Endodermal cell (in vitro differentiated cells): ENCODE measurements around the gene ATP8B1. TPM values are rescaled to one million over a fixed set of nuclear protein-coding genes. Genes with fewer than 3 reads are reported as not detected.

ENCODE experiments used
- DNase-seq: peaks from one replicate; pipeline ENCODE4 v3.0.0-alpha.2; 2017
- H3K27ac ChIP-seq: 2 replicates; pipeline ENCODE4 v1.5.1; 2013; ENCODE audit warnings: mild to moderate bottlenecking, low read depth, low read length, moderate library complexity
- H3K27me3 ChIP-seq: 2 replicates; pipeline ENCODE4 v1.6.1; 2013; ENCODE audit warnings: mild to moderate bottlenecking, low read length, moderate library complexity; ENCODE audit not compliant: insufficient read depth, control insufficient read depth, poor library complexity, severe bottlenecking
- H3K36me3 ChIP-seq: 2 replicates; pipeline ENCODE4 v1.7.0; 2013; ENCODE audit warnings: mild to moderate bottlenecking, low read length, moderate library complexity; ENCODE audit not compliant: control insufficient read depth, insufficient read depth
- H3K4me1 ChIP-seq: one replicate; pipeline ENCODE4 v1.7.0; 2013; ENCODE audit warnings: low read length; ENCODE audit not compliant: control insufficient read depth, insufficient read depth
- H3K4me3 ChIP-seq: 2 replicates; pipeline ENCODE4 v1.5.1; 2013; ENCODE audit warnings: mild to moderate bottlenecking, low read length, moderate library complexity
- H3K9ac ChIP-seq: 2 replicates; pipeline ENCODE4 v1.6.1; 2013; ENCODE audit warnings: mild to moderate bottlenecking, low read length, moderate library complexity; ENCODE audit not compliant: poor library complexity, severe bottlenecking; ENCODE audit errors: extremely low read depth
- H3K9me3 ChIP-seq: 2 replicates; pipeline ENCODE4 v1.6.1; 2013; ENCODE audit warnings: mild to moderate bottlenecking, low read length, moderate library complexity; ENCODE audit not compliant: control insufficient read depth
- H3K27ac Mint-ChIP-seq: 2 replicates; pipeline ENCODE4 v1.8.0; 2020; ENCODE audit warnings: mixed read lengths
- H3K27me3 Mint-ChIP-seq: 2 replicates; pipeline ENCODE4 v1.8.0; 2021; ENCODE audit warnings: mild to moderate bottlenecking, mixed read lengths; ENCODE audit not compliant: insufficient read depth
- H3K36me3 Mint-ChIP-seq: 2 replicates; pipeline ENCODE4 v1.8.0; 2020; ENCODE audit warnings: low read depth, mixed read lengths
- H3K4me1 Mint-ChIP-seq: 2 replicates; pipeline ENCODE4 v1.8.0; 2020; ENCODE audit warnings: mixed read lengths
- H3K4me3 Mint-ChIP-seq: 2 replicates; pipeline ENCODE4 v1.8.0; 2020; ENCODE audit warnings: mild to moderate bottlenecking, moderate library complexity, mixed read lengths
- H3K9me3 Mint-ChIP-seq: 2 replicates; pipeline ENCODE4 v1.8.0; 2020; ENCODE audit warnings: mild to moderate bottlenecking, mixed read lengths
- WGBS, 2 experiments: methylation state at CpG; one replicate each; pipeline versions ENCODE4 v1.1.5 to v1.1.7; 2013; ENCODE audit warnings: missing lambda C conversion rate in 2 of 2, mixed read lengths in 1 of 2; ENCODE audit not compliant: insufficient coverage in 1 of 2, insufficient read length in 1 of 2; 5-methylcytosine and 5-hydroxymethylcytosine counted together
- total RNA-seq, 2 donors: library from RNA; stranded (reverse); fragmentation: NEBNext Ultra II Directional in 1 of 2; extraction: Animal tissue kit (Norgen Biotek cat#: 25700) in 1 of 2; gene quantifications; 2 replicates in 1 of 2; 3 replicates in 1 of 2; pipeline ENCODE4 v1.2.1, GENCODE V29; 2021
- TF ChIP-seq, protein P1 (sequence below): fragments of 200-600 bp; sonication (generic); conservative IDR thresholded peaks from 2 replicates; pipeline ENCODE4 v1.5.0; 2021; ENCODE audit warnings: antibody characterized with exemption, mild to moderate bottlenecking

The ATP8B1 gene
- total RNA-seq, 2 donors from 2014 or later: 1.7 to 13.5 TPM

DNA sequence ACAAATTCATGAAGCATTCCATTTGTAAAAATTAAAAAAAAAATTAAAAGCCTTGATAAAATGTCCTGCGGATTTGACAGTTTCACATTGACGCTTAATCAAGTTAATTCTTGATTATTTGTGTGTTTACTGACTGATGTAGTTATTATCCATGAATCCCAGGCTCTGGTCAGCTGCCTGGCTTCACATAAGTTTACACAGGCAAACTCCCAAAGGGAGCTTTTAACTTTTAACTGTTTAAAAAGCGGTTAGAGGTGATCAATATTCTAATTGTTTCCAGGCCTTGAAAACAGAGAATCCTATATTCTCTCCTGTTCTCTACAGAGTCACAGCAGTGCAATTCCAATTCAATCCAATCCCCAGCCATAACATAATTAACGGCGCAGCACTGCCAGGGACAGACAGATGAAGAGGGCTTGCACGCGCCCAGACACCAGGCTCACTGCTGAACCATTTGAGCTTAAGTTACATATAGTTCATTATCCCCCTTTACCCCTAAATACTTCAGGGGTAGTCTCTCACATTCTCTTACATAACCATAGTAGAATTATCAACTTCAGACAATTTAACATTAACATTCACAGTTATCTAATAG lies 47.5 kb downstream of the ATP8B1 start:
- Histone ChIP-seq H3K27me3 (no peaks in the 10 kb centered on the region), H3K4me1 (no peaks in the 10 kb centered on the region), H3K9ac (no peak overlapping the region), H3K9me3 (no peaks in the 10 kb centered on the region), H3K27ac (no peak overlapping the region), H3K4me3 (no peak overlapping the region), H3K36me3 (no peaks in the 10 kb centered on the region)
- H3K36me3 Mint-ChIP-seq: peaks cover 28% of the 10 kb centered on the region
- no peaks in the 10 kb centered on the region for H3K27me3 Mint-ChIP-seq
- TF ChIP-seq, protein P1, sequence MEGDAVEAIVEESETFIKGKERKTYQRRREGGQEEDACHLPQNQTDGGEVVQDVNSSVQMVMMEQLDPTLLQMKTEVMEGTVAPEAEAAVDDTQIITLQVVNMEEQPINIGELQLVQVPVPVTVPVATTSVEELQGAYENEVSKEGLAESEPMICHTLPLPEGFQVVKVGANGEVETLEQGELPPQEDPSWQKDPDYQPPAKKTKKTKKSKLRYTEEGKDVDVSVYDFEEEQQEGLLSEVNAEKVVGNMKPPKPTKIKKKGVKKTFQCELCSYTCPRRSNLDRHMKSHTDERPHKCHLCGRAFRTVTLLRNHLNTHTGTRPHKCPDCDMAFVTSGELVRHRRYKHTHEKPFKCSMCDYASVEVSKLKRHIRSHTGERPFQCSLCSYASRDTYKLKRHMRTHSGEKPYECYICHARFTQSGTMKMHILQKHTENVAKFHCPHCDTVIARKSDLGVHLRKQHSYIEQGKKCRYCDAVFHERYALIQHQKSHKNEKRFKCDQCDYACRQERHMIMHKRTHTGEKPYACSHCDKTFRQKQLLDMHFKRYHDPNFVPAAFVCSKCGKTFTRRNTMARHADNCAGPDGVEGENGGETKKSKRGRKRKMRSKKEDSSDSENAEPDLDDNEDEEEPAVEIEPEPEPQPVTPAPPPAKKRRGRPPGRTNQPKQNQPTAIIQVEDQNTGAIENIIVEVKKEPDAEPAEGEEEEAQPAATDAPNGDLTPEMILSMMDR: no peak
- H3K27ac Mint-ChIP-seq: no peak overlapping the region
- no peak overlapping the region for H3K4me3 Mint-ChIP-seq
- H3K4me1 Mint-ChIP-seq: peaks cover 20% of the 10 kb centered on the region
- WGBS, 2 experiments: 69 to 88% methylated on average over 4 to 7 of the region's 7 CpGs
- peaks cover 12% of the 10 kb centered on the region for H3K9me3 Mint-ChIP-seq
- no peak for DNase-seq

DNA sequence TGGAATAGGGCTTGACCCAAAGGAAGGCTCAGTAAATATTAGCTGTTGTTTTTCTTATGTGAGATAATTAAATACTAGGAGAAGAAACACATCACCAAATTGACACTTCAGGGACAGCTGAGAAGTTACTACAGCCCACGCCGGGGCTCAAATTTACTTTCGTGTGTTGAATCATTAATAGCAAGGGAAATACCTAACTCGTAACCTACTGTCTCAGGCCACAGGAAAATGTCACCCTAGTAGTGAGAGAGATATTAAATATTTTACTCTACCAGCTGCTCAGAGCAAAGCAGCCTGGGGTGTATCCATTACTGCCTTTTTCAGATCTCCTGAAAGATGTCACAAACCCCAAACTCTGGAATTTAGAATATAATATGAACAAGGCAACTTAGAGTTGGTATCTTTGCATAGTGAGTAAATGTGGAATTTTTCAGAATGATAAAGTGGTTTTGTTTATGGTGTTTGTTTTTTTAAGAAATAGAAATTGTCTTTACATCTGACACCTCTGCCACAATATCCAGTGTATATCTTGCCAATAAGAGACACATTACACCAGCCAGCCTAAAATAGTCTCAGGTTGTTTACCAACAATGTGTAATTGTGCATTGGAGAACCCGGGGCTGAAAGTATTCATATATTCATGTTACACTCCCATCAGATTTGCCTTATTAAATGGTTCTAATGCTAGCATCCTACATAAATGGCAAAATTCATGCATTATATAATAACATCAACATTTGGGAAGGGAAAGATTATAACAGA lies 48.4 kb downstream of the ATP8B1 start:
- Mint-ChIP-seq H3K4me1 (peaks cover 20% of the 10 kb centered on the region), H3K27ac (no peak overlapping the region), H3K9me3 (peaks cover 12% of the 10 kb centered on the region), H3K36me3 (peaks cover 21% of the 10 kb centered on the region), H3K4me3 (no peak overlapping the region), H3K27me3 (no peaks in the 10 kb centered on the region)
- Histone ChIP-seq H3K9me3 (no peaks in the 10 kb centered on the region), H3K36me3 (no peaks in the 10 kb centered on the region), H3K9ac (no peak overlapping the region), H3K4me1 (no peaks in the 10 kb centered on the region), H3K4me3 (no peak overlapping the region), H3K27me3 (no peaks in the 10 kb centered on the region), H3K27ac (no peak overlapping the region)
- WGBS, 2 experiments: 98 to 100% methylated on average over 1 to 5 of the region's 5 CpGs
- DNase-seq: no peak
- TF ChIP-seq, protein P1: no peak

DNA sequence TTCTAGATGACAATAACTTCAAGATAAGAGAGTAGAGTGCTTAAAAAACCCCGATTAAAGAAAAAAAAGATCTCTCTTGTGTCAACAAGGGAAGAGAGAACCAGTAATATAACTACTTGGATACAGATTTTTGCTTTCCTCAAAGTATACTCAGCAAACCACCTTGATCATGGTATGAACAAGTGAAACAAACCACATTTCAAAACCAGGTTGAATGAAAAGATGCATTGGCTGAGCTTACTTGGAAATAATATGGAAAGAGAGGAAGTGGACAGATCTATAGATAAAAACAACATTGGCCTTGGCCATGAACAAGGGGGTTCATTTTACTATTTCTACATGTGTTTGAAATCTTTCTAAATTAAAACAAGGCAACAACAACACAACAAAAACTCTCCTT lies 50.1 kb downstream of the ATP8B1 start:
- Mint-ChIP-seq H3K9me3 (peaks cover 5% of the 10 kb centered on the region), H3K27me3 (no peaks in the 10 kb centered on the region), H3K27ac (peak overlapping the region; percentile 29), H3K36me3 (peaks cover 14% of the 10 kb centered on the region), H3K4me1 (peaks cover 36% of the 10 kb centered on the region), H3K4me3 (no peak overlapping the region)
- H3K27ac ChIP-seq: no peak overlapping the region
- H3K9ac ChIP-seq: no peak overlapping the region
- no peaks in the 10 kb centered on the region for H3K36me3 ChIP-seq
- H3K4me1 ChIP-seq: peaks cover 5% of the 10 kb centered on the region
- TF ChIP-seq, protein P1: no peak
- no peaks in the 10 kb centered on the region for H3K9me3 ChIP-seq
- no peaks in the 10 kb centered on the region for H3K27me3 ChIP-seq
- DNase-seq: no peak
- no CpG with 5 or more reads among the region's 1 CpG for WGBS, 2 experiments
- no peak overlapping the region for H3K4me3 ChIP-seq
